ENCODE measurements around the gene MRPS24. TPM values are rescaled to one million over a fixed set of nuclear protein-coding genes. Genes with fewer than 3 reads are reported as not detected.
A peak's percentile ranks its signal among the peaks of the same experiment; 100 is the strongest.

The MRPS24 gene
- total RNA-seq, 1 donor from 2014 or later, result 51.8 TPM

- DNase-seq (ENCODE audit: low spot score), result no peak
- no peak overlapping the region for H3K27ac Mint-ChIP-seq (ENCODE audit: unreplicated experiment)
- TF ChIP-seq CTCF (IDR thresholded peaks at IDR 0.05; ENCODE audit: unreplicated experiment), result no peak
- H3K4me1 Mint-ChIP-seq (ENCODE audit: unreplicated experiment), result peaks cover 11% of the 10 kb centered on the region
- H3K36me3 Mint-ChIP-seq (ENCODE audit: low read depth, unreplicated experiment), result no peaks in the 10 kb centered on the region
- peaks cover 1% of the 10 kb centered on the region for H3K27me3 Mint-ChIP-seq (ENCODE audit: unreplicated experiment)
- no peak overlapping the region for H3K4me3 Mint-ChIP-seq (ENCODE audit: unreplicated experiment)
- no peaks in the 10 kb centered on the region for H3K9me3 Mint-ChIP-seq (ENCODE audit: unreplicated experiment)
Observed at GRCh38 chr7:43895847-43896415, 26.6 kb upstream of the MRPS24 start.

GRCh38 chr7:43891069-43891955, 22.0 kb upstream of the MRPS24 start:
- Mint-ChIP-seq H3K9me3 (ENCODE audit: unreplicated experiment) (no peaks in the 10 kb centered on the region), H3K4me3 (ENCODE audit: unreplicated experiment) (peak overlapping the region; percentile 16), H3K4me1 (ENCODE audit: unreplicated experiment) (peaks cover 13% of the 10 kb centered on the region), H3K36me3 (ENCODE audit: low read depth, unreplicated experiment) (no peaks in the 10 kb centered on the region), H3K27me3 (ENCODE audit: unreplicated experiment) (peaks cover 4% of the 10 kb centered on the region), H3K27ac (ENCODE audit: unreplicated experiment) (no peak overlapping the region)
- DNase-seq (ENCODE audit: low spot score), result no peak
- TF ChIP-seq CTCF (IDR thresholded peaks at IDR 0.05; ENCODE audit: unreplicated experiment), result no peak

GRCh38 chr7:43890468-43890867, 21.2 kb upstream of the MRPS24 start:
- DNase-seq (ENCODE audit: low spot score), result no peak
- TF ChIP-seq CTCF (IDR thresholded peaks at IDR 0.05; ENCODE audit: unreplicated experiment), result no peak
- Mint-ChIP-seq H3K4me3 (ENCODE audit: unreplicated experiment) (no peak overlapping the region), H3K27me3 (ENCODE audit: unreplicated experiment) (peaks cover 3% of the 10 kb centered on the region), H3K27ac (ENCODE audit: unreplicated experiment) (no peak overlapping the region), H3K4me1 (ENCODE audit: unreplicated experiment) (peaks cover 13% of the 10 kb centered on the region), H3K36me3 (ENCODE audit: low read depth, unreplicated experiment) (no peaks in the 10 kb centered on the region), H3K9me3 (ENCODE audit: unreplicated experiment) (no peaks in the 10 kb centered on the region)

- DNase-seq (ENCODE audit: low spot score), result no peak
- H3K9me3 Mint-ChIP-seq (ENCODE audit: unreplicated experiment), result no peaks in the 10 kb centered on the region
- H3K27me3 Mint-ChIP-seq (ENCODE audit: unreplicated experiment), result peaks cover 3% of the 10 kb centered on the region
- peaks cover 13% of the 10 kb centered on the region for H3K4me1 Mint-ChIP-seq (ENCODE audit: unreplicated experiment)
- no peak overlapping the region for H3K4me3 Mint-ChIP-seq (ENCODE audit: unreplicated experiment)
- no peak overlapping the region for H3K27ac Mint-ChIP-seq (ENCODE audit: unreplicated experiment)
- no peak for TF ChIP-seq CTCF (IDR thresholded peaks at IDR 0.05; ENCODE audit: unreplicated experiment)
- peaks cover 1% of the 10 kb centered on the region for H3K36me3 Mint-ChIP-seq (ENCODE audit: low read depth, unreplicated experiment)
Observed at GRCh38 chr7:43888993-43889945, 20.0 kb upstream of the MRPS24 start.
